GM13976 (cell line): ENCODE results near the gene BIRC6.

Source experiments
- DNase-seq: peaks from one replicate; pipeline ENCODE4 v3.0.0; 2012; ENCODE audit warnings: low spot score
- CTCF ChIP-seq: IDR thresholded peaks from 2 replicates; pipeline ENCODE4 v1.5.1; 2012; ENCODE audit warnings: borderline replicate concordance, mild to moderate bottlenecking; ENCODE audit not compliant: insufficient read depth; ENCODE audit errors: extremely low read depth, missing control alignments, control extremely low read depth
- in situ Hi-C: fragments of 300-500 bp; cut with MboI; formaldehyde crosslinking; loops from one replicate; pipeline ENCODE4 v1.12.0; 2022; ENCODE audit warnings: low sequenced_read_pairs, mixed read lengths, inconsistent platforms; ENCODE audit not compliant: unreplicated experiment

Gene BIRC6

GRCh38 chr2:32379352-32379751, 22.5 kb downstream of the BIRC6 start:
- in situ Hi-C loops: no loop called here
- no peak for TF ChIP-seq CTCF
- no peak for DNase-seq

- DNase-seq: no peak
- no peak for TF ChIP-seq CTCF
- in situ Hi-C loops: no loop called here
These were observed 27.0 kb downstream of the BIRC6 start for GRCh38 chr2:32383858-32384257.

- no peak for DNase-seq
- TF ChIP-seq CTCF: no peak
- in situ Hi-C loops: no loop called here
These were observed 27.7 kb downstream of the BIRC6 start for GRCh38 chr2:32384529-32384928.

- in situ Hi-C loops: no loop called here
- DNase-seq: no peak
- no peak for TF ChIP-seq CTCF
These were observed 29.9 kb downstream of the BIRC6 start for GRCh38 chr2:32386739-32387138.

GRCh38 chr2:32399221-32399620, 42.4 kb downstream of the BIRC6 start:
- in situ Hi-C loops: no loop called here
- no peak for DNase-seq
- TF ChIP-seq CTCF: no peak

- in situ Hi-C loops: no loop called here
- no peak for DNase-seq
- no peak for TF ChIP-seq CTCF
These were observed 45.3 kb downstream of the BIRC6 start for GRCh38 chr2:32402091-32402490.

- DNase-seq: no peak
- no peak for TF ChIP-seq CTCF
- in situ Hi-C loops: no loop called here
These were observed 47.0 kb downstream of the BIRC6 start for GRCh38 chr2:32403782-32404181.
